GM12892 (cell line): ENCODE measurements around the gene SEPTIN2.
A peak's percentile ranks its signal among the peaks of the same experiment; 100 is the strongest.

Experiments
- POLR2A ChIP-seq: IDR thresholded peaks from 2 replicates; pipeline ENCODE4 v1.6.1; 2011; ENCODE audit warnings: low read depth, low read length, control low read depth
- POLR2AphosphoS5 ChIP-seq: IDR thresholded peaks from 2 replicates; pipeline ENCODE4 v1.6.1; 2011; ENCODE audit warnings: low read depth, low read length, control low read depth

DNA sequence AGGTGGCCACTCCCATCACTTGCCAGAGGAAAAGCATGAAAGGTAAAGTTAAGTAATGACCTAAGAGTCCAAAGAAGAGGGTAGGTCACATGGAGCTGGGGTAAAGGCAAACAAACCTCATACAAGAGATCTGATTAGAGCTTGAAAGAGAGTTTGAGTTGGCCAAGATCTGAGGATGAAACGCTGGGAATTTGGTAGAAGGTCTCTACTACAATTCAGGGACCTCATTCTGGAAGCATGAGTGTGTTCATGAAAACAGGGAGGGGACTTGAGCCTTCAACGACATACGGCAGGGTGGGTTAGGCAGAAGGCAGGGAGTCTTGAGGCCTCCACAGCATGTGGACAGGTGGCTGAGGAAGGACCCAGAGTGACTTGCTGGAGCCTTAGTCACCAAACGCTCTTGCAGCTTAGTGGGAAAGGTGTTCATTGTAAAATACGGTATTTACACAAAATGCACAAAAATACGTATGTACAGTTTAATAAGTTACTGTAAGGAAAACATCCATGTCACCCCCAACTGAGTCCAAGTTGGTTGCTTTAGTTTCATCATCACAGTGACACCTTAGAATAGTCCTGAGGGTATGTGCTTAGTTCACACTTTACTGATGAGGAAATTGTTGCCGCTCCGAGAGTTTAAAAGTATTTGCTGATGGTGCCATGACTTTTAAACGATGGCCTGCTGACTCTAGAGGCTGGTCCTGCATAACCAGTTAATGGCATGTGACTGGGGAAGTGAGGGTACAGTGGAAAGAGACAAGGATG is 35.3 kb downstream of the SEPTIN2 start:
- TF ChIP-seq POLR2AphosphoS5 (0 out of 2 replicates have a peak, but pooled peaks have one; percentile 45), POLR2A (no peak)
